Upper lobe of left lung (tissue), 6 donors: Measurements from ENCODE around the gene GRIK4. TPM values are rescaled to one million over a fixed set of nuclear protein-coding genes. Genes with fewer than 3 reads are reported as not detected.
"Not testable (repeated sequence)": the region's sequence is repeated elsewhere in the genome, so short reads cannot be mapped to it uniquely, and the experiment has no call there.

Source experiments
- ATAC-seq, 2 donors: fragments of 200-7000 bp; cut with Tn5 transposase; one replicate each; pipeline ENCODE4 v1.9.1; 2022; ENCODE audit warnings: mild to moderate bottlenecking in 2 of 2, moderate library complexity in 2 of 2; ENCODE audit not compliant: low FRiP score in 2 of 2
- DNase-seq, 2 donors: peaks; one replicate each; pipeline ENCODE4 v3.0.0-alpha.2; 2019 to 2020
- H3K27ac ChIP-seq, 4 donors: fragments of 200-600 bp; sonication (generic); one replicate each; pipeline ENCODE4 v1.5.1; 2016 to 2019
- H3K27me3 ChIP-seq, 4 donors: fragments of 200-600 bp; sonication (generic); one replicate each; pipeline ENCODE4 v1.5.1; 2017 to 2019
- H3K36me3 ChIP-seq, 4 donors: fragments of 200-600 bp; sonication (generic); one replicate each; pipeline ENCODE4 v1.5.1; 2016 to 2019
- H3K4me1 ChIP-seq, 4 donors: fragments of 200-600 bp; sonication (generic); one replicate each; pipeline ENCODE4 v1.5.1; 2018 to 2019
- H3K4me3 ChIP-seq, 4 donors: fragments of 200-600 bp; sonication (generic); one replicate each; pipeline ENCODE4 v1.5.1; 2017 to 2019; ENCODE audit warnings: mild to moderate bottlenecking in 2 of 4, moderate library complexity in 1 of 4
- H3K9me3 ChIP-seq, 4 donors: fragments of 200-600 bp; sonication (generic); one replicate each; pipeline ENCODE4 v1.5.1; 2018 to 2019
- CTCF ChIP-seq, 6 experiments: fragments of 450-650 bp in 4 of 6; fragments of 200-600 bp in 2 of 6; sonication (generic) in 2 of 6; IDR thresholded peaks; one replicate each; pipeline ENCODE4 v1.5.1; 2016 to 2019; ENCODE audit warnings: antibody characterized with exemption in 6 of 6
- EP300 ChIP-seq, 4 donors: sonication (generic); formaldehyde crosslinking; IDR thresholded peaks; one replicate each; pipeline ENCODE4 v1.5.1; 2017; ENCODE audit warnings: antibody characterized with exemption in 4 of 4, control low read depth in 2 of 4
- POLR2A ChIP-seq, 4 donors: fragments of 450-650 bp; IDR thresholded peaks; one replicate each; pipeline ENCODE4 v1.5.1; 2016 to 2017; ENCODE audit warnings: antibody characterized with exemption in 4 of 4, mild to moderate bottlenecking in 2 of 4
- POLR2AphosphoS5 ChIP-seq, 2 donors: sonication (generic); formaldehyde crosslinking; IDR thresholded peaks; one replicate each; pipeline ENCODE4 v1.5.1; 2017; ENCODE audit warnings: antibody characterized with exemption in 2 of 2
- WGBS, 2 donors: methylation state at CpG; one replicate each; pipeline ENCODE4 v1.1.5; 2017 to 2018; 5-methylcytosine and 5-hydroxymethylcytosine counted together
- total RNA-seq, 6 donors: library from RNA; depleted of rRNA in 4 of 6; stranded (reverse); fragments of >200 nt in 4 of 6; gene quantifications; one replicate each; pipeline versions ENCODE4 v1.1.0 to v1.2.1, GENCODE V29; 2016 to 2021
- donor health status: DM: no; HTN: no; CAD: no; lungs with moderate emphysema.
- donor health status: DM: no; HTN: yes; CAD: no; lungs with severe emphysema.

GRIK4 gene
- total RNA-seq, 6 donors from 2014 or later: 0.30 to 8.4 (median 0.78) TPM

DNA sequence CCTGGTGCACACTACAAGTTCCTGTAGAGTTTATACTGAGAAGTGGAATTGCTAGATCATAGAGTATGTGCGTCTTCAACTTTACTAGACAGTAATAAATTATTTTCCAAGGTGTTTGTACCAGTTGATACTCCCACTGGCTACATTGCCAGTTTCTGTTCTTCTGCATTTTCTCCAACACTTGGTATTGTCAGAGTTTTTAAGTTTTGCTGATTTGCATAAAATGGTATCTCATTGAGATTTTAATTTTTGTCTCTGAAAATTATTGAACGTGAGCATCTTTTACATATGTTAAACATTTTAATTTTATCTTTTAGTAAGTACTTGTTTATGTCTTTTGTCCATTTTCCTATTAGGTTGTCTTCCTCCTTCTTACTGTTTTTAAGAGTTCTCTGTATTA lies 519.6 kb downstream of the GRIK4 start:
- ATAC-seq (no peak), DNase-seq (no peak)
- Histone ChIP-seq H3K4me3 (no peak overlapping the region), H3K27ac (no peak overlapping the region), H3K36me3 (no peaks in the 10 kb centered on the region), H3K9me3 (no peaks in the 10 kb centered on the region), H3K27me3 (no peaks in the 10 kb centered on the region), H3K4me1 (peaks cover 4 to 13% (median 7%) of the 10 kb centered on the region in 4 donors)
- 85 to 86% methylated on average over 2 of the region's 2 CpGs for WGBS, 2 donors
- no peak for TF ChIP-seq CTCF (IDR thresholded peaks at IDR 0.05)
- TF ChIP-seq EP300 (IDR thresholded peaks at IDR 0.05): no peak
- no peak for TF ChIP-seq POLR2A (IDR thresholded peaks at IDR 0.05)
- no peak for TF ChIP-seq POLR2AphosphoS5 (IDR thresholded peaks at IDR 0.05)

GRCh38 chr11:121031648-121032047 lies 520.1 kb downstream of the GRIK4 start:
- ATAC-seq, H3K4me3 ChIP-seq, H3K27me3 ChIP-seq, H3K36me3 ChIP-seq, H3K9me3 ChIP-seq, DNase-seq: not testable (repeated sequence)
- Histone ChIP-seq H3K4me1 (peaks cover 4 to 10% (median 7%) of the 10 kb centered on the region in 4 donors), H3K27ac (peak overlapping the region in 1 of 4 donors; percentile 37)
- WGBS, 2 donors: 93 to 98% methylated on average over 4 of the region's 4 CpGs

DNA sequence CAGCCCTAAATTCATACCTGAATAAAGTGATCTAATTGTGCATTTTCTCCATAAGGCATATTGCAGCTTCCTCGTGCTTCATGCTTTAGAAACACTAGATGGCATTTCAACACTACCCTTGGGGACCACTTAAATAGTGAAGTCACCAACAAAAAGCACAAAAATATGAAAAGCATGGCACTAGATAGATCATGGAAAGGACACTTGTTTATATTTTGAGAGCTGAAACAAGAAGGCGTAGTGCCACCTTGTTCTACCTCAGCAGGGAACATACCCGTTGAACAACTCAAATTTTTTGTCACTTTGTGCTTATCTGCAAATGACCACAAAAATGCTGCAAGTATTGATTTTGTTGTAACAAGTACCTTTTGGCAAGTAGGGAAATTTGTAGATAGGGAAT lies 521.0 kb downstream of the GRIK4 start:
- no peaks in the 10 kb centered on the region for H3K36me3 ChIP-seq
- WGBS, 2 donors: 67 to 72% methylated on average over 3 of the region's 3 CpGs
- peak; percentile 40 to 89 for ATAC-seq
- H3K4me1 ChIP-seq: peaks cover 4 to 9% (median 6%) of the 10 kb centered on the region in 4 donors
- TF ChIP-seq POLR2A (IDR thresholded peaks at IDR 0.05) (no peak), EP300 (IDR thresholded peaks at IDR 0.05) (peak in 3 of 4 donors; percentile 5 to 87 (median 65)), POLR2AphosphoS5 (IDR thresholded peaks at IDR 0.05) (no peak), CTCF (IDR thresholded peaks at IDR 0.05) (peak in 2 of 6 experiments; percentile 9 to 10)
- DNase-seq: peak in 1 of 2 donors; percentile 31
- peak overlapping the region in 1 of 4 donors; percentile 3 for H3K27ac ChIP-seq
- H3K4me3 ChIP-seq: no peak overlapping the region
- H3K27me3 ChIP-seq: no peaks in the 10 kb centered on the region
- no peaks in the 10 kb centered on the region for H3K9me3 ChIP-seq

DNA sequence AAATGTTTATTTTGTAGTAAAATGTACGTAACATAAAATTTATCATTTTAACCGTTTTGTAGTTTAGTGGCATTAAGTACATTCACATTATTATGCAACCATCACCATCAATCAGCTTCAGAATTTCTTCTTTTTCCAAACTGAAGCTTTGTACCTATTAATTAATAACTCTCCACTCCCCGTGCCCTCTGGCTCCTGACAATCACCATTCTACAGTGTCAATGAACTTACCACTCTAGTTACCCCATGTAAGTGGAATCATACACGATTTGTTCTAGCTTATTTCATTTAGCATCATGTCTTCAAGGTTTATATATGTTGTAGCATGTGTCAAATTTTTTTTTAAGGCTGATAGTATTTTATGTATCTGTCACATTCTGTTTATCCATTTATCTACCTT lies 522.1 kb downstream of the GRIK4 start:
- Histone ChIP-seq H3K27me3 (no peaks in the 10 kb centered on the region), H3K9me3 (no peaks in the 10 kb centered on the region), H3K4me1 (peaks cover 6 to 14% (median 12%) of the 10 kb centered on the region in 4 donors), H3K36me3 (no peaks in the 10 kb centered on the region), H3K4me3 (no peak overlapping the region), H3K27ac (no peak overlapping the region)
- ATAC-seq (no peak), DNase-seq (no peak)
- TF ChIP-seq POLR2AphosphoS5 (IDR thresholded peaks at IDR 0.05) (no peak), CTCF (IDR thresholded peaks at IDR 0.05) (no peak), EP300 (IDR thresholded peaks at IDR 0.05) (no peak), POLR2A (IDR thresholded peaks at IDR 0.05) (no peak)
- 81 to 86% methylated on average over 4 of the region's 4 CpGs for WGBS, 2 donors

- 60 to 73% methylated on average over 4 of the region's 4 CpGs for WGBS, 2 donors
- Histone ChIP-seq H3K4me1 (peaks cover 5 to 31% (median 14%) of the 10 kb centered on the region in 4 donors), H3K27me3 (no peaks in the 10 kb centered on the region), H3K9me3 (no peaks in the 10 kb centered on the region), H3K4me3 (no peak overlapping the region), H3K36me3 (no peaks in the 10 kb centered on the region), H3K27ac (no peak overlapping the region)
- no peak for TF ChIP-seq EP300 (IDR thresholded peaks at IDR 0.05)
- TF ChIP-seq POLR2A (IDR thresholded peaks at IDR 0.05): no peak
- TF ChIP-seq POLR2AphosphoS5 (IDR thresholded peaks at IDR 0.05): no peak
- TF ChIP-seq CTCF (IDR thresholded peaks at IDR 0.05): no peak
- DNase-seq: no peak
- ATAC-seq: no peak
Observed at GRCh38 chr11:121035169-121035755, 523.7 kb downstream of the GRIK4 start.
